Subcutaneous adipose tissue (tissue), 4 donors: ENCODE results near the gene FAM151B. TPM values are rescaled to one million over a fixed set of nuclear protein-coding genes. Genes with fewer than 3 reads are reported as not detected.

Source experiments
- CTCF ChIP-seq: fragments of 450-650 bp; IDR thresholded peaks from one replicate; pipeline ENCODE4 v1.5.1; 2016; ENCODE audit warnings: low read depth, mild to moderate bottlenecking, control low read depth, antibody characterized with exemption, moderate library complexity
- total RNA-seq, 4 donors: library from RNA; depleted of rRNA; stranded (reverse); fragments of >200 nt; gene quantifications; one replicate each; pipeline ENCODE4 v1.1.0, GENCODE V29; 2016

The FAM151B gene
- total RNA-seq, 4 donors from 2014 or later = 3.3 to 4.8 (median 3.7) TPM

GRCh38 chr5:80468131-80468530, 19.8 kb upstream of the FAM151B start:
- TF ChIP-seq CTCF = no peak

- TF ChIP-seq CTCF = no peak
Observed at GRCh38 chr5:80474929-80475328, 13.0 kb upstream of the FAM151B start.

GRCh38 chr5:80479713-80480112, 8.2 kb upstream of the FAM151B start:
- no peak for TF ChIP-seq CTCF

- TF ChIP-seq CTCF = no peak
Observed at GRCh38 chr5:80480354-80480753, 7.5 kb upstream of the FAM151B start.

GRCh38 chr5:80481019-80481893, 6.6 kb upstream of the FAM151B start:
- no peak for TF ChIP-seq CTCF

GRCh38 chr5:80482578-80482977, 5.3 kb upstream of the FAM151B start:
- TF ChIP-seq CTCF = no peak

GRCh38 chr5:80483636-80484232, 4.2 kb upstream of the FAM151B start:
- no peak for TF ChIP-seq CTCF
